Activated B cell treated with CpG ODN at 0.5 μM for 24 hours (primary cell): ENCODE results near the gene ODAD4. TPM values are rescaled to one million over a fixed set of nuclear protein-coding genes. Genes with fewer than 3 reads are reported as not detected.

Experiments used
- ATAC-seq: fragments of 200-7000 bp; cut with Tn5 transposase; one replicate; pipeline ENCODE4 v1.10.0; 2021; ENCODE audit warnings: low read depth, mild to moderate bottlenecking, moderate library complexity
- CTCF ChIA-PET: fragments of 350-600 bp; sonication (Branson Sonifier 250); formaldehyde crosslinking; loops from one replicate; lab custom pipeline; 2021; ENCODE audit warnings: antibody characterized with exemption; lab: Charles Lee
- POLR2A ChIA-PET: fragments of 350-600 bp; sonication (Branson Sonifier 250); formaldehyde crosslinking; loops from one replicate; lab custom pipeline; 2021; ENCODE audit warnings: antibody characterized with exemption; lab: Charles Lee
- DNase-seq: peaks from one replicate; pipeline ENCODE4 v3.0.0; 2022
- H3K27ac Mint-ChIP-seq: one replicate; pipeline ENCODE4 v1.8.0; 2020; ENCODE audit warnings: mixed read lengths
- H3K27me3 Mint-ChIP-seq: one replicate; pipeline ENCODE4 v1.8.0; 2021; ENCODE audit warnings: mixed read lengths
- H3K36me3 Mint-ChIP-seq: one replicate; pipeline ENCODE4 v1.8.0; 2021; ENCODE audit warnings: low read depth, mixed read lengths
- H3K4me1 Mint-ChIP-seq: one replicate; pipeline ENCODE4 v1.8.0; 2021; ENCODE audit warnings: mixed read lengths
- H3K4me3 Mint-ChIP-seq: one replicate; pipeline ENCODE4 v1.8.0; 2020; ENCODE audit warnings: mild to moderate bottlenecking, mixed read lengths
- H3K9me3 Mint-ChIP-seq: one replicate; pipeline ENCODE4 v1.8.0; 2020; ENCODE audit warnings: mixed read lengths
- intact Hi-C: fragments of 100-400 bp; cut with micrococcal nuclease; formaldehyde crosslinking; loops from one replicate; pipeline ENCODE4 v1.15.1; 2024
- total RNA-seq: library from RNA; stranded (reverse); gene quantifications from 2 replicates; pipeline ENCODE4 v1.2.3, GENCODE V29; 2022
- TF ChIP-seq, protein P1 (sequence below): fragments of 200-600 bp; IDR thresholded peaks from one replicate; pipeline ENCODE4 v1.8.0; 2022; ENCODE audit warnings: antibody characterized with exemption, mild to moderate bottlenecking

ODAD4 gene
- total RNA-seq, 1 donor from 2014 or later: 1.1 TPM

DNA sequence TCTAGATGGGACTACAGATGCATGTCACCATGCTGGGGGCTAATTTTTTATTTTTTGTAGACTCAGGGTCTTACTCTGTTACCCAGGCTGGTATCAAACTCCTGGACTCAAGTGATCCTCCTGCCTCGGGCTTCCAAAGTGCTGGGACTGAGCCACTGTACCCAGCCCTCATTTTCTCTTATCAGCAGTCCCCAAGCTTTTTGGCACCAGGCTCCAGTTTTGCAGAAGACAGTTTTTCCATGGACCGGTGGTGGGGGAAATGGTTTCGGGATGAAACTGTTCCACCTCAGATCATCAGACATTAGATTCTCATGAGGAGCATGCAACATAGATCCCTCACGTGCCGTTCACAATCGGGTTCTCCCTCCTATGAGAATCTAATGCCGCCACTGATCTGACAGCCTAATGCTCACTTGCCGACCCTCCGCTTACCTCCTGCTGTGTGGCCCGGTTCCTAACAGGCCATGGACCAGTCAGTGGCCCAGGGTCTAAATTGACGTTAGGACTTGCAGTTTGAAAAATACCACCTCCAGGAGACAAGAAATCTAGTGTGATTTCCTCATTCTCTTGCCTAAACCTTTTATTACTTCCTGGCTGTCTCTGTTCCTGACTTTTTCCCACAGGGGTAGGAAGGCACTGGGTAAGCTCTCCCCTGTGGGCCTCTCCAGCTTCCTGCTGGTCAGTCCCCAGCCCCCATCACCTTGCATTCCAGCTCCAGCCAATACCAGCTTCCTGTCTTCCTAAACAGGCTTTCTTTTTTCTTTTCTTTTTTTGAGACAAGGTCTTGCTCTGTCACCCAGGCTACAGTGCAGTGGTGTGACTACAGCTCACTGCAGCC is 26.8 kb downstream of the ODAD4 start:
- no peaks in the 10 kb centered on the region for H3K4me1 Mint-ChIP-seq
- no peak overlapping the region for H3K27ac Mint-ChIP-seq
- no peaks in the 10 kb centered on the region for H3K36me3 Mint-ChIP-seq
- no peaks in the 10 kb centered on the region for H3K27me3 Mint-ChIP-seq
- H3K4me3 Mint-ChIP-seq: no peak overlapping the region
- TF ChIP-seq, protein P1, sequence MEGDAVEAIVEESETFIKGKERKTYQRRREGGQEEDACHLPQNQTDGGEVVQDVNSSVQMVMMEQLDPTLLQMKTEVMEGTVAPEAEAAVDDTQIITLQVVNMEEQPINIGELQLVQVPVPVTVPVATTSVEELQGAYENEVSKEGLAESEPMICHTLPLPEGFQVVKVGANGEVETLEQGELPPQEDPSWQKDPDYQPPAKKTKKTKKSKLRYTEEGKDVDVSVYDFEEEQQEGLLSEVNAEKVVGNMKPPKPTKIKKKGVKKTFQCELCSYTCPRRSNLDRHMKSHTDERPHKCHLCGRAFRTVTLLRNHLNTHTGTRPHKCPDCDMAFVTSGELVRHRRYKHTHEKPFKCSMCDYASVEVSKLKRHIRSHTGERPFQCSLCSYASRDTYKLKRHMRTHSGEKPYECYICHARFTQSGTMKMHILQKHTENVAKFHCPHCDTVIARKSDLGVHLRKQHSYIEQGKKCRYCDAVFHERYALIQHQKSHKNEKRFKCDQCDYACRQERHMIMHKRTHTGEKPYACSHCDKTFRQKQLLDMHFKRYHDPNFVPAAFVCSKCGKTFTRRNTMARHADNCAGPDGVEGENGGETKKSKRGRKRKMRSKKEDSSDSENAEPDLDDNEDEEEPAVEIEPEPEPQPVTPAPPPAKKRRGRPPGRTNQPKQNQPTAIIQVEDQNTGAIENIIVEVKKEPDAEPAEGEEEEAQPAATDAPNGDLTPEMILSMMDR: no peak
- POLR2A ChIA-PET: interaction anchor here (0.5 kb wide), 1 partner anchor 9 kb away, joined by 4 read pairs; the partner anchor contains the start of gene CNP
- no peak for DNase-seq
- H3K9me3 Mint-ChIP-seq: no peaks in the 10 kb centered on the region
- intact Hi-C loops: no loop called here
- CTCF ChIA-PET: no interaction called here
- no peak for ATAC-seq

DNA sequence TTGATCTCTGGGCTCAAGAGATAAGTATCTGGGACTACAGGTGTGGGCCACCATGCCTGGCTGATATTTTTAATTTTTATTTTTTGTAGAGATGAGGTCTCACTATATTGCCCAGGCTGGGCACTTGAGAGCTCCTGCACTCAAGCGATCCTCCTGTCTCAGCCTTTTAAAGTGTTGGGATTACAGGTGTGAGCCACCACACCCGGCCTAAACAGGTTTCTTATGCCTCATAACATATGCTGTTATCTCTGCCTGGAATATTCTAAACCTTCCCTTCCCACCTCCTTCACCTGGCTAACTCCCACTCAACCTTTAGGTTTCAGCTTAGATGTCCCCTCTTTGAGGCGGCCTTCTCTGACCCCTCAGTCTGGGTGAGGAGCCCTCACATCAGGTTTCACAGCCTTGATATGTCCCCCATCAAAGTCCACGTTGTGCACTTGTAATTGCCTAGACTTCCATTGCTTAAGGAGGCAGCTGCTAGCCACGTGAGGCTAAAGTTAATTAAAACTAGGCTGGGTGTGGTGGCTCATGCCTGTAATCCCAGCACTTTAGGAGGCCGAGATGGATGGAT is 27.5 kb downstream of the ODAD4 start:
- no peak for ATAC-seq
- no peaks in the 10 kb centered on the region for H3K36me3 Mint-ChIP-seq
- peaks cover 1% of the 10 kb centered on the region for H3K4me1 Mint-ChIP-seq
- TF ChIP-seq, protein P1: no peak
- ChIA-PET CTCF (no interaction called here), POLR2A (no interaction called here)
- intact Hi-C loops: no loop called here
- H3K27me3 Mint-ChIP-seq: no peaks in the 10 kb centered on the region
- no peak overlapping the region for H3K27ac Mint-ChIP-seq
- H3K9me3 Mint-ChIP-seq: no peaks in the 10 kb centered on the region
- H3K4me3 Mint-ChIP-seq: no peak overlapping the region
- no peak for DNase-seq

DNA sequence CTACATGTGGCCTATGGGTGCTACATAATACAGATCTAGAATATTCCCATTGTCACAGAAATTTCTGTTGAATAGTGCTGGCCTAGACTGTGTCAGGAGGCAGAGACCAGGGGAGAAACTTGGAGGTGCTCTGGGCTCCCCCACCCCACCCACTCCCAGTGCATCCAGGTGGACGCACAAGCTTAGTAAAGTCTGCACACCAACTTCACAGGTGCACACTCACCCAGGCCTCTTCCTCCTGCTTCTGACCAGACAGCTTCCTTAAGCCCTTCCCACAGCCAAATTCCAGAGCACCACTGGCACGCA is 28.6 kb downstream of the ODAD4 start:
- Mint-ChIP-seq H3K36me3 (no peaks in the 10 kb centered on the region), H3K27ac (no peak overlapping the region), H3K4me3 (no peak overlapping the region), H3K9me3 (no peaks in the 10 kb centered on the region), H3K27me3 (no peaks in the 10 kb centered on the region), H3K4me1 (peaks cover 2% of the 10 kb centered on the region)
- intact Hi-C loops: no loop called here
- CTCF ChIA-PET: interaction anchor here (9.2 kb wide), 1 partner anchor 158 kb away, joined by 110 read pairs; the partner anchor contains the start of genes DHX58 and KAT2A
- TF ChIP-seq, protein P1: no peak
- POLR2A ChIA-PET: interaction anchor here (0.6 kb wide), 1 partner anchor 13 kb away, joined by 3 read pairs; no protein-coding TSS in a partner anchor
- ATAC-seq (no peak), DNase-seq (no peak)

DNA sequence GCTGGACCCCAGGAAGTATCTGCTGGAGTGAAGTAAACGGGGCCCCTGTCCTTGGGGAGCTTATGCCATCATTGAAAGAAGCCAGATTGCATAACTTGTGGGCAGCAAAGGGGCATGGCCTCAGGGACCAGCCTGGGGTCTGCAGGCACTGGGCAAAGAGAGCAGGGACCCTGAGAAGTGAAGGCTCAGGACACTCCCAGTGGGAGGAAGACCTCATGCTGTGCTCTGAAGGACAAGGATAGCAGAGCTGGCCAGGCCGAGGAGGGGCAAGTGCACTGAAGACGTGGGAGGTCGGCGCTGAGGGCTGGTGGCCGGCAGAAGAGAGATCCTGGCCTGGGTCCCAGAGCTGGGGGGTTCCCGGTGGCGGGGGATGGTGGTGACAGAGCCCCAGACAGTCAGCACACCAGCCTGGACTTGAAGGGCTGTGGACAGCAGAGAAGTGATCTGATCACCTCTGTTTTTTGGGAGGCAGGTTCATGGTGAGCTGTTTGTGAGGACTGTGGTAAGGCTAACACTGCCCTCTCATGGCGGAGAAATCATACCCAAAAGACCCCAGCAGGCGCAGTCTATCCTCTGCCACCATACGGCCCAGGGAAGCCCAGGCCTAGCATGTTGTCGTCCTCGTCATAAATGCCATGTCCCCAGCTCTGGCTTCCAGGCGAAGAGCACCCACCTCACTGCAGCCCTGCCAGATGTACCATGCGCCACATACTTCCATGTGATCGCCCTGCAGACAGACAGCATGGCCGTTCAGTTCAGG is 29.1 kb downstream of the ODAD4 start:
- no peak overlapping the region for H3K27ac Mint-ChIP-seq
- TF ChIP-seq, protein P1: no peak

More for the DNA sequence above, 29.1 kb downstream of the ODAD4 start:
- H3K36me3 Mint-ChIP-seq: no peaks in the 10 kb centered on the region
- no peak for DNase-seq
- H3K9me3 Mint-ChIP-seq: no peaks in the 10 kb centered on the region
- CTCF ChIA-PET: interaction anchor here (1.2 to 9.2 kb wide), 3 partner anchors 18 to 158 kb away, joined by 3 to 110 read pairs (median 3); partner anchors contain the start of genes DHX58 and KAT2A
- no peak overlapping the region for H3K4me3 Mint-ChIP-seq
- ATAC-seq: no peak
- POLR2A ChIA-PET: interaction anchor here (0.6 kb wide), 1 partner anchor 13 kb away, joined by 3 read pairs; no protein-coding TSS in a partner anchor
- intact Hi-C loops: no loop called here
- H3K4me1 Mint-ChIP-seq: peaks cover 2% of the 10 kb centered on the region
- H3K27me3 Mint-ChIP-seq: no peaks in the 10 kb centered on the region
